Measurements from ENCODE around the gene VPS13D.

The VPS13D gene

DNA sequence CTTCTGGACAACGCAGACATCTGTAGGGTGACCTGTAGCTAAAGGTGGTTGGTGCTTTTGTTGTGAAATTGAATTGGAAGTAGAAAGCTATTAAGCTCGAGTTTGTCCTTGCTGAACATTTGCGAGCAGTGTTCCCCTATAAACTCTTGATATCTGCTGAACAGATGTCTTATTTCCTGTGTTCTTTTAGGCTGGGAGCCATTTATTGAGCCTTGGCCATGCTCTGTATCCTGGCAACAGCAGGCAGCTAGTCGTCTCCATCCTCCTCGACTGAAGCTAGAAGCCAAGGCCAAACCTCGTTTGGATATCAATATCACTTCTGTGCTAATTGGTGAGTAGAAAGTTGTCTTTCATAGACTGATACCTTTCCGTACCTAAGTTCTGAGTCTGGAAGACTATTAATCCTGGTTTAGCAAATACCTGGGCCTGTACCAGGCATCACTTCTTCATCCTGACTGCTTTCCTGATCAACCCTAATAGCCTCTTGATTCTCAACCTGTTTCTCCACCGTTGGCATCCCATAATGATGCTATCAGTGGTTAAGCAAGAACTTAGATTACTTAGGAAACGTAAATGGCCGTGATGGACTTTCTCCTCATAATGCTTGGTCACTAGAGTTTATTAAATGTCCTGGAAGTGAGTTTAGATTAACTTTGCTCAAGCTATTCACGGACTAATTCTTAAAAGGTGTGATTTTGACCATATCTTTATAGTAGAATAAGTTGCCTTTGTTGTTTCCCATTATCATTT, 103.4 kb downstream of the VPS13D start:
- H3K27me3 ChIP-seq (ENCODE audit: insufficient read depth, low read length) = no peaks in the 10 kb centered on the region
- TF ChIP-seq, protein P1, sequence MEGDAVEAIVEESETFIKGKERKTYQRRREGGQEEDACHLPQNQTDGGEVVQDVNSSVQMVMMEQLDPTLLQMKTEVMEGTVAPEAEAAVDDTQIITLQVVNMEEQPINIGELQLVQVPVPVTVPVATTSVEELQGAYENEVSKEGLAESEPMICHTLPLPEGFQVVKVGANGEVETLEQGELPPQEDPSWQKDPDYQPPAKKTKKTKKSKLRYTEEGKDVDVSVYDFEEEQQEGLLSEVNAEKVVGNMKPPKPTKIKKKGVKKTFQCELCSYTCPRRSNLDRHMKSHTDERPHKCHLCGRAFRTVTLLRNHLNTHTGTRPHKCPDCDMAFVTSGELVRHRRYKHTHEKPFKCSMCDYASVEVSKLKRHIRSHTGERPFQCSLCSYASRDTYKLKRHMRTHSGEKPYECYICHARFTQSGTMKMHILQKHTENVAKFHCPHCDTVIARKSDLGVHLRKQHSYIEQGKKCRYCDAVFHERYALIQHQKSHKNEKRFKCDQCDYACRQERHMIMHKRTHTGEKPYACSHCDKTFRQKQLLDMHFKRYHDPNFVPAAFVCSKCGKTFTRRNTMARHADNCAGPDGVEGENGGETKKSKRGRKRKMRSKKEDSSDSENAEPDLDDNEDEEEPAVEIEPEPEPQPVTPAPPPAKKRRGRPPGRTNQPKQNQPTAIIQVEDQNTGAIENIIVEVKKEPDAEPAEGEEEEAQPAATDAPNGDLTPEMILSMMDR (IDR thresholded peaks at IDR 0.05; ENCODE audit: low read length) = no peak
- TF ChIP-seq EZH2 (IDR thresholded peaks at IDR 0.05; ENCODE audit: borderline replicate concordance, low read length) = no peak
- H3K36me3 ChIP-seq (ENCODE audit: insufficient read depth, low read length) = peaks cover 21% of the 10 kb centered on the region; the same call in 1 of the 2 replicates
- no peaks in the 10 kb centered on the region for H3K9me2 ChIP-seq (ENCODE audit: low read depth, low read length)
- H2AFZ ChIP-seq (ENCODE audit: low read length) = no peak overlapping the region
- H3F3A ChIP-seq (ENCODE audit: insufficient read depth, low read length) = no peaks in the 10 kb centered on the region
- no peak overlapping the region for H3K4me2 ChIP-seq (ENCODE audit: low read length)
- no peaks in the 10 kb centered on the region for H3K9me3 ChIP-seq (ENCODE audit: low read length)
- no peak overlapping the region for H3K4me3 ChIP-seq (ENCODE audit: low read depth, low read length, poor library complexity, severe bottlenecking)
- H3K4me1 ChIP-seq (ENCODE audit: insufficient read depth, low read length, severe bottlenecking) = no peaks in the 10 kb centered on the region
- no peak overlapping the region for H3K9ac ChIP-seq (ENCODE audit: low read length)
- H3K27ac ChIP-seq (ENCODE audit: low read depth, low read length, poor library complexity, severe bottlenecking) = no peak overlapping the region
- no peaks in the 10 kb centered on the region for H3K79me2 ChIP-seq (ENCODE audit: insufficient read depth, low read length)
- no peaks in the 10 kb centered on the region for H4K20me1 ChIP-seq (ENCODE audit: insufficient read depth, low read length)

DNA sequence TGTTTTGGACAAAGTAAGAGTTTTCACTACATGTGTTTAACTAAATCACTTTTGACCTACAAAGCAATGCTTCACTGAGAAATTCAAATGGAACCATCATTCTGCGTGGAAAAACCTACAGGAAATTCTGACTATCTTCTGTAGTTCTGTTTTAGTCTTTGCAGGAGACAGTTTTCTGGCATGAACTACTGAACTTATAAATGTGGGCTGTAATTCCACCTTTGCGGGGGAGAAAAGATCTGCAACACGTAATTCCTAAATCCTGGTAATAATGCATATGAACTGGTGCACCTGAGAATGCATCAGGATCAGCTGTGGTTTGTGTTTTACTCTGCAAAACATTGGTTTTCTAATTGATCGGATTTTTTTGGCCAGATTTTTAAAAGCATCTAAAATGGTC, 106.0 kb downstream of the VPS13D start:
- Histone ChIP-seq H3K79me2 (ENCODE audit: insufficient read depth, low read length) (no peaks in the 10 kb centered on the region), H3K4me3 (ENCODE audit: low read depth, low read length, poor library complexity, severe bottlenecking) (no peak overlapping the region), H3K4me1 (ENCODE audit: insufficient read depth, low read length, severe bottlenecking) (peaks cover 5% of the 10 kb centered on the region), H3K27me3 (ENCODE audit: insufficient read depth, low read length) (no peaks in the 10 kb centered on the region), H2AFZ (ENCODE audit: low read length) (no peak overlapping the region), H3K9me3 (ENCODE audit: low read length) (no peaks in the 10 kb centered on the region), H3K36me3 (ENCODE audit: insufficient read depth, low read length) (peaks cover 21% of the 10 kb centered on the region; the same call in 1 of the 2 replicates), H3K9ac (ENCODE audit: low read length) (no peak overlapping the region), H3F3A (ENCODE audit: insufficient read depth, low read length) (no peaks in the 10 kb centered on the region), H3K27ac (ENCODE audit: low read depth, low read length, poor library complexity, severe bottlenecking) (no peak overlapping the region), H4K20me1 (ENCODE audit: insufficient read depth, low read length) (no peaks in the 10 kb centered on the region), H3K9me2 (ENCODE audit: low read depth, low read length) (no peaks in the 10 kb centered on the region), H3K4me2 (ENCODE audit: low read length) (no peak overlapping the region)
- TF ChIP-seq, protein P1 (IDR thresholded peaks at IDR 0.05; ENCODE audit: low read length) = no peak
- no peak for TF ChIP-seq EZH2 (IDR thresholded peaks at IDR 0.05; ENCODE audit: borderline replicate concordance, low read length)

DNA sequence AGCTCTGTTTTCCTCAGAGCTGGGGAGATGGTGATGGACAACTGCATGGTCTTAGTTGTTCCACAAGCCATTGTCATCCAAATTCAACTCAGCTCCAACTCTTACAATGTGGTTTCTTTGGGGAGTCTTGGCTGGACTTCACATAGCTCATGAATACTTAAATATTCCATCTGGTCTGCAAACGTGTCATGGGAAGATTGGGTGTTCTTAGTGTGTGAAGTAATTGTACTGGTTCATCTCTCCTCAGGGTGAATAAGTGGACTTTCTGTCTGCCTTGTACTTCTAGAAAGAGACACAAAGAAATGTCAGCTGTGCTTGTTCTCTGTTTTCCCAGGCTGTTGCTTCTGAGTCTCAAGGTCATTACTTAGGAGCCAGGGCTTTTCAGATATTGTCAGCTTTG, 106.6 kb downstream of the VPS13D start:
- Histone ChIP-seq H3K36me3 (ENCODE audit: insufficient read depth, low read length) (peaks cover 21% of the 10 kb centered on the region; the same call in 1 of the 2 replicates), H3K27me3 (ENCODE audit: insufficient read depth, low read length) (no peaks in the 10 kb centered on the region), H3K4me2 (ENCODE audit: low read length) (no peak overlapping the region), H3K79me2 (ENCODE audit: insufficient read depth, low read length) (no peaks in the 10 kb centered on the region), H3F3A (ENCODE audit: insufficient read depth, low read length) (no peaks in the 10 kb centered on the region), H3K4me3 (ENCODE audit: low read depth, low read length, poor library complexity, severe bottlenecking) (no peak overlapping the region), H4K20me1 (ENCODE audit: insufficient read depth, low read length) (no peaks in the 10 kb centered on the region), H2AFZ (ENCODE audit: low read length) (no peak overlapping the region), H3K4me1 (ENCODE audit: insufficient read depth, low read length, severe bottlenecking) (peaks cover 5% of the 10 kb centered on the region), H3K9ac (ENCODE audit: low read length) (no peak overlapping the region), H3K9me2 (ENCODE audit: low read depth, low read length) (no peaks in the 10 kb centered on the region), H3K9me3 (ENCODE audit: low read length) (no peaks in the 10 kb centered on the region), H3K27ac (ENCODE audit: low read depth, low read length, poor library complexity, severe bottlenecking) (no peak overlapping the region)
- TF ChIP-seq, protein P1 (IDR thresholded peaks at IDR 0.05; ENCODE audit: low read length) = no peak
- no peak for TF ChIP-seq EZH2 (IDR thresholded peaks at IDR 0.05; ENCODE audit: borderline replicate concordance, low read length)
